Measurements from ENCODE around the gene ELMO3. TPM values are rescaled to one million over a fixed set of nuclear protein-coding genes. Genes with fewer than 3 reads are reported as not detected.

Gene ELMO3
- total and polyA plus RNA-seq, 2 of the 13 experiments (the other 11 are each of a cell fraction or from before 2014, with no cell fraction given), result 2.6 to 4.0 TPM

GRCh38 chr16:67247192-67248072 lies 48.5 kb downstream of the ELMO3 start, which contains the start of gene FHOD1 (continued):
- TF ChIP-seq ZNF589 (CRISPR knock-in tag; conservative IDR thresholded peaks at IDR 0.05) (peak; percentile 71; the same call in 1 of the 2 replicates), HIVEP1 (CRISPR knock-in tag; IDR thresholded peaks at IDR 0.05) (peak; percentile 61; the same call in 1 of the 2 replicates), HOMEZ (CRISPR knock-in tag; IDR thresholded peaks at IDR 0.05; ENCODE audit: low read depth) (peak; percentile 44; the same call in 1 of the 2 replicates), NFKBIZ (CRISPR knock-in tag; IDR thresholded peaks at IDR 0.05) (no peak; the same call in 1 of the 2 replicates), ZNF709 (CRISPR knock-in tag; IDR thresholded peaks at IDR 0.05) (peak; percentile 43), NFYB (CRISPR knock-in tag; IDR thresholded peaks at IDR 0.05) (peak; percentile 75), YEATS2 (CRISPR knock-in tag; IDR thresholded peaks at IDR 0.05; ENCODE audit: borderline replicate concordance) (peak; percentile 61), SNRNP70 (IDR thresholded peaks at IDR 0.05; ENCODE audit: low read depth, low read length) (no peak), MEIS2 (CRISPR knock-in tag; IDR thresholded peaks at IDR 0.05) (peak; percentile 14; the same call in 1 of the 2 replicates), SNAI1 (CRISPR knock-in tag; IDR thresholded peaks at IDR 0.05; ENCODE audit: borderline replicate concordance) (0 out of 2 replicates have a peak, but pooled peaks have one; percentile 5), PHF8 (CRISPR knock-in tag; IDR thresholded peaks at IDR 0.05) (peak; percentile 81), FOXO1 (CRISPR knock-in tag; IDR thresholded peaks at IDR 0.05) (peak; percentile 29; the same call in 1 of the 2 replicates), ZBTB21 (CRISPR knock-in tag; IDR thresholded peaks at IDR 0.05) (no peak), TGIF2 (CRISPR knock-in tag; IDR thresholded peaks at IDR 0.05) (peak; percentile 48; the same call in 1 of the 2 replicates), KLF16 (CRISPR knock-in tag; IDR thresholded peaks at IDR 0.05) (peak in 1 of 2 experiments; percentile 58; a peak in 2 of 4 replicates), ZNF775 (CRISPR knock-in tag; IDR thresholded peaks at IDR 0.05; ENCODE audit: borderline replicate concordance) (peak; percentile 13; the same call in 1 of the 2 replicates), MTERF4 (CRISPR knock-in tag; IDR thresholded peaks at IDR 0.05) (peak; percentile 68; the same call in 1 of the 2 replicates), LCORL (IDR thresholded peaks at IDR 0.05) (no peak), LCORL (CRISPR knock-in tag; IDR thresholded peaks at IDR 0.05) (peak; percentile 69), POLR2G (IDR thresholded peaks at IDR 0.05; ENCODE audit: low read depth, low read length) (peak; percentile 73), HIC2 (CRISPR knock-in tag; IDR thresholded peaks at IDR 0.05; ENCODE audit: low read depth) (peak; percentile 49; the same call in 1 of the 2 replicates), NCOA5 (CRISPR knock-in tag; IDR thresholded peaks at IDR 0.05) (no peak), ZNF232 (CRISPR knock-in tag; IDR thresholded peaks at IDR 0.05; ENCODE audit: borderline replicate concordance) (peak; percentile 19; the same call in 1 of the 2 replicates), IRF2 (CRISPR knock-in tag; IDR thresholded peaks at IDR 0.05) (peak; percentile 32; the same call in 1 of the 2 replicates), MIER3 (CRISPR knock-in tag; IDR thresholded peaks at IDR 0.05; ENCODE audit: borderline replicate concordance) (peak; percentile 22; the same call in 1 of the 2 replicates), SATB2 (CRISPR knock-in tag; IDR thresholded peaks at IDR 0.05) (no peak), DMAP1 (CRISPR knock-in tag; IDR thresholded peaks at IDR 0.05) (peak; percentile 79), ZSCAN29 (CRISPR knock-in tag; conservative IDR thresholded peaks at IDR 0.05) (0 out of 2 replicates have a peak, but pooled peaks have one; percentile 76)

All from HepG2 (cell line).